GM23338 (cell line): ENCODE results near the gene FGFR2. TPM values are rescaled to one million over a fixed set of nuclear protein-coding genes. Genes with fewer than 3 reads are reported as not detected.

Source experiments
- CTCF ChIP-seq, 2 experiments: fragments of 200-600 bp in 1 of 2; sonication (generic) in 1 of 2; conservative IDR thresholded peaks; 2 replicates each; pipeline versions ENCODE4 v1.5.1 to v1.6.1; 2016 to 2017; ENCODE audit warnings: antibody characterized with exemption in 2 of 2, low read depth in 2 of 2, mild to moderate bottlenecking in 2 of 2, moderate library complexity in 1 of 2
- EZH2phosphoT487 ChIP-seq: fragments of 200-600 bp; sonication (generic); IDR thresholded peaks from one replicate; pipeline ENCODE4 v1.8.1; 2018; ENCODE audit warnings: antibody characterized with exemption; ENCODE audit not compliant: unreplicated experiment
- JUNB ChIP-seq: IDR thresholded peaks from one replicate; pipeline ENCODE4 v1.6.1; 2016; ENCODE audit warnings: antibody characterized with exemption; ENCODE audit not compliant: unreplicated experiment
- POLR2AphosphoS5 ChIP-seq: IDR thresholded peaks from 2 replicates; pipeline ENCODE4 v1.6.1; 2016; ENCODE audit warnings: antibody characterized with exemption, low read depth
- REST ChIP-seq: IDR thresholded peaks from one replicate; pipeline ENCODE4 v1.6.1; 2018; ENCODE audit warnings: antibody characterized with exemption; ENCODE audit not compliant: unreplicated experiment
- STAT1 ChIP-seq: IDR thresholded peaks from one replicate; pipeline ENCODE4 v1.6.1; 2016; ENCODE audit warnings: antibody characterized with exemption; ENCODE audit not compliant: unreplicated experiment
- ZNF331 ChIP-seq: fragments of 250-450 bp; sonication (Bioruptor Pico); IDR thresholded peaks from 2 replicates; pipeline ENCODE4 v1.5.0; 2020; ENCODE audit warnings: low read depth, mild to moderate bottlenecking, moderate library complexity
- ZNF462 ChIP-seq: fragments of 250-450 bp; sonication (Bioruptor Pico); IDR thresholded peaks from 2 replicates; pipeline ENCODE4 v1.5.0; 2020; ENCODE audit warnings: mild to moderate bottlenecking, moderate library complexity
- polyA plus RNA-seq: library from polyadenylated mRNA; unstranded; fragments of >200 nt; fragmentation: Nextera tagmentation; extraction: Ambion mirVana; gene quantifications from 2 replicates; pipeline ENCODE4 v1.2.1, GENCODE V29; 2016
- total RNA-seq: library from RNA; depleted of rRNA; stranded (reverse); fragments of >200 nt; shearing (Covaris generic); gene quantifications from 2 replicates; pipeline ENCODE4 v1.2.3, GENCODE V29; 2014

Gene FGFR2
- total and polyA plus RNA-seq, 2 experiments from 2014 or later: 31.1 to 106 TPM

GRCh38 chr10:121457729-121458128 lies 140.5 kb downstream of the FGFR2 start (continued):
- TF ChIP-seq ZNF462 (CRISPR knock-in tag): no peak
- no peak for TF ChIP-seq STAT1
- TF ChIP-seq POLR2AphosphoS5: no peak
- TF ChIP-seq CTCF (conservative IDR thresholded peaks at IDR 0.05; ENCODE audit: low read depth in 2 of 2): no peak
- TF ChIP-seq EZH2phosphoT487: no peak
- TF ChIP-seq REST: no peak
- TF ChIP-seq ZNF331 (CRISPR knock-in tag): no peak
- TF ChIP-seq JUNB: no peak
